Measurements from ENCODE around the gene TRAK2. TPM values are rescaled to one million over a fixed set of nuclear protein-coding genes. Genes with fewer than 3 reads are reported as not detected.

The TRAK2 gene
- total and polyA plus RNA-seq, 2 of the 8 experiments (the other 6 are each of a cell fraction or from before 2014, with no cell fraction given) = 4.5 to 15.7 TPM

DNA sequence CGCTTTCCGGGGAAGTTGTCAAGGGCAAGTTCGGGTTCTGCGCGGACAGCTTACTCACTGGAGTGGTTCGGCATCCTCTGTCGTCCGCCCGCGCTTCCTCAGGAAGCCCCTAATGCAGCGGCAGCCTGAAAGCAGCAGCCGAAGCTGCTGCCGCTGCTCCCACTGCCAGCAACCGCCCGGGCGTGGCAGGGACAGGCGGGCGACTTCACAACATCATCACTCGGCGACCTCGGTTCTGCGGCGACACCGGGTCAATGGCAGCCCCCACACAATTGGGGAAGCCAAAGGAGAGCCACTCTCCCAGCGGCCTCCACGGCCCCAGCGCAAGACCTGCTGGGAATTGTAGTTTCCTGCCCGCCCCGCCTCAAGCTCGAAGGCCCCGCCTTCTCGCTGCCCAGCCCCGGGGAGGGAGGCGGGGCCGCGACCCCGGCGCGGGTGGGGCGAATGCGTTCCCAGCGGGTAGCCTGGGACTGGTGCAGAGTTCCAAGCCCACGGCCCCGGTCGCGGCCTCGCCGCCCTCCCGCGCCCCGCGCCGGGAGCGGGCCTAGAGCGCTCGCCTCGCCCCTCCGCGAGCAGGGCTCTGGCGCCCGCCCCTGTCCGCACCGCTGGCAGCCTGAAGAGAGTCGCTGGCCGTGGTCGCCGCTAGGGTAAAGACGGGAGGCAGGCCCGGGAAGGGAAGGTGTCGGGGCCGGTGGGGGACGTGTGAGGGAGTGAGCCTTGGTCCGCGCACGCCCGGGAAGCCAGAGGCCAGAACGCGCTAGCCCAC is at the start of gene TRAK2, which contains the start of gene STRADB (continued):
- TF ChIP-seq TBP (IDR thresholded peaks at IDR 0.05; ENCODE audit: low read depth, low read length) (peak; percentile 63), TEAD4 (IDR thresholded peaks at IDR 0.05; ENCODE audit: low read depth, low read length) (no peak), SIX5 (IDR thresholded peaks at IDR 0.05; ENCODE audit: low read depth, low read length) (peak; percentile 88), MAFK (IDR thresholded peaks at IDR 0.05; ENCODE audit: low read depth, low read length) (no peak), CREB1 (IDR thresholded peaks at IDR 0.05) (peak; percentile 97), HDAC6 (IDR thresholded peaks at IDR 0.05; ENCODE audit: low read depth, low read length) (no peak), JUN (IDR thresholded peaks at IDR 0.05; ENCODE audit: low read depth, low read length) (no peak), RNF2 (IDR thresholded peaks at IDR 0.05; ENCODE audit: borderline replicate concordance, low read depth, low read length, missing control alignments, poor library complexity, severe bottlenecking) (no peak), PHF8 (conservative IDR thresholded peaks at IDR 0.05; ENCODE audit: low read depth, low read length) (peak; percentile 78), SRF (IDR thresholded peaks at IDR 0.05; ENCODE audit: low read depth, low read length) (peak; percentile 71), RXRA (IDR thresholded peaks at IDR 0.05; ENCODE audit: insufficient read depth, low read depth, low read length) (no peak), BCL11A (IDR thresholded peaks at IDR 0.05; ENCODE audit: low read depth in 2 of 2, low read length in 2 of 2) (no peak), POU5F1 (IDR thresholded peaks at IDR 0.05; ENCODE audit: low read depth, low read length) (no peak), USF2 (IDR thresholded peaks at IDR 0.05; ENCODE audit: low read length) (no peak), TCF12 (IDR thresholded peaks at IDR 0.05; ENCODE audit: low read depth, low read length) (no peak), POLR2AphosphoS5 (IDR thresholded peaks at IDR 0.05; ENCODE audit: low read depth, low read length) (peak; percentile 64; the same call in 1 of the 2 replicates), CHD2 (IDR thresholded peaks at IDR 0.05; ENCODE audit: low read length) (no peak), NANOG (IDR thresholded peaks at IDR 0.05; ENCODE audit: insufficient read depth, low read depth, low read length, poor library complexity, severe bottlenecking) (no peak), SP1 (IDR thresholded peaks at IDR 0.05; ENCODE audit: low read depth, low read length) (no peak), CTCF (IDR thresholded peaks at IDR 0.05; ENCODE audit: control extremely low read depth in 1 of 3, insufficient read depth in 1 of 3, low read depth in 1 of 3, low read length in 3 of 3) (peak in 1 of 3 experiments; percentile 34; a peak in 2 of 4 replicates)
- TF ChIP-seq, protein P1, sequence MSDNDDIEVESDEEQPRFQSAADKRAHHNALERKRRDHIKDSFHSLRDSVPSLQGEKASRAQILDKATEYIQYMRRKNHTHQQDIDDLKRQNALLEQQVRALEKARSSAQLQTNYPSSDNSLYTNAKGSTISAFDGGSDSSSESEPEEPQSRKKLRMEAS (IDR thresholded peaks at IDR 0.05) = no peak

Measured in H1 (cell line).